Fibroblast of peridontal ligament (primary cell): Measurements from ENCODE around the gene RET.
"Not testable (repeated sequence)": the region's sequence is repeated elsewhere in the genome, so short reads cannot be mapped to it uniquely, and the experiment has no call there.

Experiments used
- DNase-seq: peaks from one replicate; pipeline ENCODE4 v3.0.0-alpha.2; 2010; ENCODE audit errors: extremely low read depth

The RET gene

DNA sequence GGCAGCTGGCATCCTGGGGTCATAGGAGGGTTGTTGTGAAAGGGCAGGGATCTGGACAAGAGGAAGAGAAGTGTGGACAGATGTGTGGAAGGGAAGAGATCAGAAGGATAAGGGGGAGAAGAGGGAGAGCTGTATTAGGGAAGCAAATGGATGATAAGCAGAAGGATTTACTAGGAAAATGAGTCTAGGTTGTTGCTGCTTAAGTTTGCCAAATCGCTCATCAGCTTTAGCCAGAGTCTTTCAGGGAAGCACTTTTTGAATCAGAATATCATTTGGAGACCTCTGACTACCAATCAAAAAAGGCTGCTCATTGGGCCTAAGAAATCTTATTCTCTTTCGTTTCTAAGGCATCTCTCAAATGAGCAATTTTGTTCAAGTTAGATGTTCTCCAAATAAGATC lies 58.8 kb downstream of the RET start:
- DNase-seq, result no peak

DNA sequence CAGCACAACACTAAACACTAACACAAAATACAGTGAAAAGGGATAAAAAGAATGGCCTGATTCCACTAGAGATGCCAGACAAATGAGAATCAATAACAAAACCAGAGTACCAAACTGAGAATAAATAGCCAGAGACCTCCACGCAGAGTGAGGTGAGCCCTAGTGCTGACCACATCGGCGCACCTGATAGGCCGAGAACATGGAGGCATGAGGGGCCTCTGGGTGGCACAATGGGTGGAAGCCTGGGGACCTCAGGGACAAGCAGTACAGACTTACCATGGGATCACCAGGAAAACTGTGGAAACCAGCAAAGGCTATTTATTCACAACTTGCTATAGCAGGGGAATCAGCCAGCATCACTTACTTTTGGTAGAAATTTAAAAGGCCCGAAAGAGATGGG lies 59.6 kb downstream of the RET start:
- DNase-seq, result no peak

DNA sequence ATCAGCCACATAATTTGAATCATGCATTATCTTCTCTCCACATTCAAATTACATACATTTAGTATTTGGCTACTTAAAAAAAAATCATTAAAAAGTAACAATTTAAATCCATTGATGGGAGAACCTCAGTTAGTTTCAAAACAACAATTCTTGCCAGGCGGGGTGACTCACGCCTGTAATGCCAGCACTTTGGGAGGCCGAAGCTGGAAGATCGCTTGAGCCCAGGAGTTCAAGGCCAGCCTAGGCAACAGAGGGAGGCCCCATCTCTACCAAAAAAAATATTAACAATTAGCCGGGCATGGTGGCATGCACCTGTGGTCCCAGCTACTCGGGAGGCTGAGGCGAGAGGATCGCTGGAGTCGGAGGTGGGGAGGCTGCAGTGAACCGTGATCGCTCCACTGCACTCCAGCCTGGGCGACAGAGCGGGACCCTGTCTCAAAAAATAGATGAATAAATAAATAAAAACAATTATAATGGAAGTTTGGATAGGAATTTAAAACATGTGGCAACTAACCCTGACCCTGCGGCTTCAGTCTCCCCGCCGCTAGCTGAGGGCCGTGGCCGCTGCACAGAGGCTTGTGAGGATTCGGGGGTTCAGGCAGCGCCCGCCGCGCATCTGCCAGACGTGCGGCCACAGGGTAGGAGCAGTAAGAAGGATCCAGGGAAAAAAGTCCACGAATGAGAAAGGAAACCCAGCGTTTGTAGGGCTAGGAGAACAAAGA lies 60.3 kb downstream of the RET start:
- DNase-seq, result peak; percentile 23

DNA sequence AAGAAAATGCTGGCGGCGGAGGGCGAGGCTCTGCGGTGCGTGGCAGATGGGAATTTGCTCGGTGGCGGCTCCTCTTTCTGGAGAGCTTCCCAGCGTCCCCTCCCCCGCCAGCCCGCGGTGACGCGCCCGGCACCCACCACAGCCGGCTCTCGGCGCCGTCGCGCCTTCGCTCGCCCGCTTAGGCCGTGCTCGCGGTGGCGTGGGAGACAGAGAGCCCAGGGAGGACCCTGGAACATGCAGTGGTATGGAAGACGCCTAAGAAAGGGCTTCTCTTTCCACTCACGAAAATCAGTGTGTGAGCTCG lies 60.8 kb downstream of the RET start:
- DNase-seq, result peak; percentile 47

DNA sequence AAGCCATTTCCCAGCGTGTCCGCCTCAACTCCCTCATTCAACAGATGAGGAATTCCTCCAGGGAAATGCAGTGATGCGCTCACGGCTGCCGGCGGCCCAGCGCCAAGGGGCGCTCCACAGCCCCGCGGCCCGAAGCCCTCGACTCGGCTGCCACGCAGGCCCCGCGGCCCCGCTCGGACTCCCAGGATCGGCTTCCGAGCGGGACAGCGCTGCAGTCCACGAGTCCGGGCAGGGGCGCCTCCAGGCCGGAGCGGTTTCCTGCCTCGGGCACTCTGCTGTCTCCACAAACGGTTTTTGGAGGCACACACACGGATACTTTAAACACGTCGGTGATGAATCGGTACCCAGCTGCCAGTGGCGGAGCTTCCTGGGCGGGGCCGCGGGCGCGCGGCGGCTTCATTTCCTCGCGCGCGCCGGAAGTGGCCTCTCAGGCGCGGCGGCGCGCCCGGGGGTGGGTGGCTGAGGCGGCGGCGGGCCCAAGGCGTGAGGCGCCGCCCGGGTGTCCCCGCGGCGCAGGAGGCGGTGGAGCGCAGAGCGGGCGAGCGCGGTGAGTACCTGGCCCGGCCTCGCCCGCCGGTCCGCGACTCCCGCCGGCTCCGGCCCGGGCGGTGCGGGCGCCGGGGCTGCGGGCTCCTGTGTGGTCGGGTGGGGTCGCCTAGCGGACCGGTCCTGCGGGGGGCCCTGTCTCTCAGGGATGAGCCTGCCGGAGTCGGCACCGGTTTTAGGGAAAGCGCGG lies 61.3 kb downstream of the RET start, which contains the start of gene CSGALNACT2:
TSS of gene CSGALNACT2 (plus strand) at position 425 of the 736 bp plus-strand sequence. CDS start 16,705 bp downstream, outside the sequence.
- peak; percentile 75 for DNase-seq

DNA sequence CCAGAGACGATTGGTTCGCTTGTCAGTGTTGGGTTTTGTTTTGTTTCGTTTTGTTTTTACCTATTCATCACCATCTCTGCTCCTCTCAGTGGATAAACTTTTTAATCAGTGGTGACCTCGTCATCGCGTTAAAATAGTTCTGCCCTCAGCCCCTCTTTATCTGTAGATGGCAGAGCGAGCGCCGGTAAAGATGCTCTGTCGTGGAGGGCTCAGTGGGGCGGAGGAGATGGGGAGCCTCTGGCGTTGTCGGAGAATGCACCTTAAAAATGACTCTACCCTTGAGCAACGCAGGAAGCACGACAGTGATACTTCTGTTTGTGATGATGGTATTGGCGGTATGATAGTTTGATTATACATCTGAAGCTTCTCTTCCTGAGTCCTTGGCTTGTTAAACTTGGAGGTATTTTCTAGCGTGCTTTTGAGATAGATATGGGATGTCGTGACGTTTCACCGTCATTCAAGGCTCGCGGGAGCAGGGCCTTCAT lies 61.9 kb downstream of the RET start:
- peak; percentile 51 for DNase-seq

DNA sequence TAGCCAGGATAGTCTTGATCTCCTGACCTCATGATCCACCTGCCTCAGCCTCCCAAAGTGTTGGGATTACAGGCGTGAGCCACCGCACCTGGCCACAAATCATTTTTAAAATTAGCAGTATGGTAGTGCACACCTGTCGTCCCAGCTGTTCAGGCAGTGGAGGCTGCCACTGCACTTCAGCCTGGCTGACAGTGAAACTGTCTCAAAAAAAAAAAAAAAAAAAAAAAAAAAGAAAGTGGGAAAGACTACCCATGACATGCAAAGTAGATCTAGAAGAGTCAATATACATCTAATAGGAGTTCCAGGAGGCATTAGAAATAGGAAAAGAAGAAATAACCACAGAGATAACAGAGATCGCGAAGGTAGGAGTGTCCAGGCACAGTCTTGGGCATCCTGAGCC lies 64.6 kb downstream of the RET start:
- DNase-seq, result no peak

DNA sequence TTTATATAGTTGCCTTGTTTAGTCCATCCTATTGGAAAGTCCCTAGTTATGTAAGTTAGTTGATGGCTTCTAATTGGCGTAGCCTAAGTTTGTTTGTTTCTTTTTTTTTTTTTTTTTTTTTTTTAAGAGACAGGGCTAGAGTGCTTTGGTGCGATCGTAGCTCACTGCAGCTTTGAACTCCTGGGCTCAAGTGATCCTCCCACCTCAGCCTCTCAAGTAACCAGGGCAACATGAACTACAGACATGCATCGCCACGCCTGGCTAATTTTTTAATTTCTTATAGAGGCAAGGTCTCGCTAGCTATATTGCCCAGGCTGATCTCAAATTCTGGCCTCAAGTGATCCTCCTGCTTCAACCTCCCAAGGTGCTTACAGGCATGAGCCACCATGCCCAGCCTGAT lies 68.4 kb downstream of the RET start:
- DNase-seq, result no peak

DNA sequence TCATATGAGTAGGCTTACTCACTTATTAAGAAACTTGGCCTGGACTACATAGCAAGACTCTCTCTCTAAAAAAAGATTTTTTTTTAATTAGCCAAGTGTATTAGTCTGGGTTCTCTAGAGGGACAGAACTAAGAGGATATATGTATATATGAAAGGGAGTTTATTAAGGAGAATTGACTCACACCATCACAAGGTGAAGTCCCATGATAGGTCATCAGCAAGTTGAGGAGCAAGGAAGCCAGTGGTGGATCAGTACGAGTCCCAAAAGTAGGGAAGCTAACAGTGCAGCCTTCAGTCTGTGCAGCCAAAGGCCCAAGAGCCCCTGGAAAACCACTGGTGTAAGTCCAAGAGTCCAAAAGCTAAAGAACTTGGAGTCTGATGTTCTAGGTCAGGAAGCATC lies 69.1 kb downstream of the RET start:
- not testable (repeated sequence) for DNase-seq

DNA sequence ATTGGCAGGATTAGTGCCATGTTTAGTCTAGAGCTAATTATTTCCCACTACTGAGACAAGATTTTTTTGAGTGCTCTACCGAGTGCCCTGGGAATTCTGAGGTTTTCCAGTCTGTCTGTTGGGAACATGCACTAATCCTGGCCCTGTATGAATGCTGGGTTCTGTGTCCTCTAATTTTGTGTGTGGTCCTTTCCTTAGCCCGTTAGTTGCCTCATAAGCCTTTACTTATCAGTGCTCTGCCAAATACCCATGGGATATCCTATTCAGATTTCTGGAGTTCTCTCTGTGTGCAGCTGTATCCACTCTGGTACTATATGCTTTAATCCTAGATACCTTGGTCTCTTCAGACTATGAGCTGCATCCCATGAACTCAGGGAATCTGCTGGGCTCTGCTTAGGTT lies 74.5 kb downstream of the RET start:
- DNase-seq, result no peak

DNA sequence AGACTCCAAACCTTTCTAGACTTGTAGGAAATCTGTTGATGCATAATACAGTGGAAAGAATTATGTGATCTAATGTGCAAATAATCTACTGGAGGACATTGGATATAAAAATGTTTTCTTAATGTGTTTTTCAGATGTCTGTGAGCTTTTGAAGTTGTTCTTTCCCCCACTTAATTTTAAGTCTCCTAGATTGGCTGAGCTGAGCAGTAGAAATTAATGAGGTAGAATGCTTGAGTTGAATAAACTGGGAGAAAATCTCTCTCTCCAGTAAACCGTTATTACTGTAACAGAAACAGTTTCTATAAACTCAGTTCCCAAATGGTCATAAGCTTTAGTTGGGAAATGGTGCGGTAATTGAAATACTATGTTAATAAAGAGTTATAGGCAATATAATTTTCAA lies 77.0 kb downstream of the RET start:
- DNase-seq, result no peak

DNA sequence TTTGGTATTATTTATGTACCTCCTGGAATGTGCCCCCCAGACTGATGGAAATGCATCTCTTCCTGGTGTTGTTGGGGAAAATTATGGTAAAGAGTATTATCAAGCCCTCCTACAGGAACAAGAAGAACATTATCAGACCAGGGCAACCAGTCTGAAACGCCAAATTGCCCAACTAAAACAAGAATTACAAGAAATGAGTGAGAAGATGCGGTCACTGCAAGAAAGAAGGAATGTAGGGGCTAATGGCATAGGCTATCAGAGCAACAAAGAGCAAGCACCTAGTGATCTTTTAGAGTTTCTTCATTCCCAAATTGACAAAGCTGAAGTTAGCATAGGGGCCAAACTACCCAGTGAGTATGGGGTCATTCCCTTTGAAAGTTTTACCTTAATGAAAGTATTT lies 78.4 kb downstream of the RET start:
- DNase-seq, result no peak

DNA sequence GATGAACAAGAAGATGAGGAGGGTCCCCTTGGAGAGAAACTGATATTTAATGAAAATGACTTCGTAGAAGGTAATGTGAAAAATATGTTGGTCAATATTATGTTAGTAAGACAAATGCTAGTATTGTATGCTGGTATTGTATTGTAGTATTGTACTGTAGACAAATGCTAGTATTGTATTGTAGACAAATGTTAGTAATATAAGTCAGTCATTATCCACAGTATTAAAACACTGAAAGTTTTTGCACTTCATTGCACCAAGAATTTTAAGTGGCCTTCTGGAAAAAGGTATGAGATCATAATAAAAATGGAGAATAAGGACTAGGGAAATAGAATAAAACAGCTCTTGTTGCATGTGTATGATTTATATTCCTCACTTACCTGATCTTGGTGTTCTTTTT lies 78.9 kb downstream of the RET start:
- DNase-seq, result no peak

DNA sequence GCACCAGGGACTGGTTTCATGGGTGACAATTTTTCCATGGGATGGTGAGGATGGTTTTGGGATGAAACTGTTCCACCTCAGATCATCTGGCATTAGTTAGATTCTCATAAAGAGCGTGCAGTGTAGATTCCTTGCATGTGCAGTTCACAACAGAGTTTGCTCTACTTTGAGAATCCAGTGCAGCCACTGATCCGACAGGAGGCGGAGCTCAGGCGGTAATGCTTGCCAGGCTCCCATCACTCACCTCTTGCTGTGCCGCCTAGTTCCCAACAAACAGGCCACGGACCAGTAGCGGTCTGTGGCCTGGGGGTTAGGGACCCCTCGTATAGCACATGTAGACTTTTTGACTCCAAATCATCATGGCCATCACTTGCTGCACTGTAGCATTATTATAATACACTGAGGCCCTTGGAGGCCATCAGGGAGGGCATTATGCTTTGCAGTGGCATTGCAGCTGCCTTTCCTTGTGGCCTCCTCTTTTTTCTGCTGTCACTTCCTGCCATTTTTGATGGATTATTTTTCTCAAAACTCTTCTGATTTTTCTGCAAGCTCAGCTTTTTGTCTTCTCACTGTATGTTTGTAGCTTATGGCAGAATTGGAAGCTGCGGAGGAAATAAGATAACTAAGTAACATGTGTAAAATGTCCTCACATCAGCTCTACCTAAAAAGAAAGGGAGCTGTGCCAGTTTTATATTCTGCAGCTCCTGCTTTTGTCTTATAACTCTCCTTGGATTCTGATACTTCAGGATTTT lies 79.9 kb downstream of the RET start:
- DNase-seq, result no peak

DNA sequence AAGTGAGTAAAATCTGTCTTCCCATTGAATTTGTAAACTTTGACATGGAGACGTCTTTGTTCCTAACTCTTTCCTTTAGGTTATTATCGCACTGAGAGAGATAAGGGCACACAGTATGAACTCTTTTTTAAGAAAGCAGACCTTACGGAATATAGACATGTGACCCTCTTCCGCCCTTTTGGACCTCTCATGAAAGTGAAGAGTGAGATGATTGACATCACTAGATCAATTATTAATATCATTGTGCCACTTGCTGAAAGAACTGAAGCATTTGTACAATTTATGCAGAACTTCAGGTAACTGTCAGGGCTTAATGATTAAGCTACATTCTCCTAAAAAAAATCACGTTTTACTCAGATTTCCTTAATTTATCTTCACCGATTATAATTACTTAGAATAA lies 81.8 kb downstream of the RET start:
- DNase-seq, result no peak

DNA sequence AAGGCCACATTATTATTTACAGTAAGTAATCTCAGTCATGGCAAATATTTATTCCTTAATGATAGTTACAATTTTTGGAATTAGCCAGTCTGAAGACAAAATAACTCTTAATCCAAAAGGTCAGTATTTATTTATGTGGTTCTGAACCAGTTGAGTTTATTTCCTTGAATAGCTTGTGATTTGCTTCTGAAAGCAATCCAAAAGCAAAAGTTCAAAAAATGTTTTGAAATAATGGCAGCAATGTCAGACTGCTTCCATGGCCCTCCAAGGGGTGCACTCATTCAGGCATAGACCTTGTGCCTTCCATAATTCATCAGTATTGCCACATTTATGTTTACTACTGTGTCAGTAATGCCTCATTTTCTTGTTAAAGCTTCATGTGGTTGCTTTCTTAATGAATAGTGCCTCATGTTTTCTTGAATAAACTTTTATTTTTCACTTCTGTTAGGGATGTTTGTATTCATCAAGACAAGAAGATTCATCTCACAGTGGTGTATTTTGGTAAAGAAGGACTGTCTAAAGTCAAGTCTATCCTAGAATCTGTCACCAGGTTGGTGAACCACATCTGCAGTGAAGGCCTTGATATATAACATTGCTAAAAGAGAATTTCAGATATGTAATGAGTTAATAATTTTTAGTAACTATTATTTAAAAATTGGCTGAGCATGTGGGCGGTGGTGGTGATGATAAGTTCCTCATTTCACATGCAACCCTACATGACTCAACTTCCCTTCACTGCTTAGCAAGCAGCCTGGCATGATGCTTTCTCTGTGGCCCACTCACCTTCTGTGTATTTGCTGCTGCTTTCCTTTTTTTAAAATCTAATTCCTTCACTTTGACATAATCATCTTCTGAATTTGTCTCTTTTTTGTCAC lies 83.4 kb downstream of the RET start:
- peak; percentile 24 for DNase-seq

DNA sequence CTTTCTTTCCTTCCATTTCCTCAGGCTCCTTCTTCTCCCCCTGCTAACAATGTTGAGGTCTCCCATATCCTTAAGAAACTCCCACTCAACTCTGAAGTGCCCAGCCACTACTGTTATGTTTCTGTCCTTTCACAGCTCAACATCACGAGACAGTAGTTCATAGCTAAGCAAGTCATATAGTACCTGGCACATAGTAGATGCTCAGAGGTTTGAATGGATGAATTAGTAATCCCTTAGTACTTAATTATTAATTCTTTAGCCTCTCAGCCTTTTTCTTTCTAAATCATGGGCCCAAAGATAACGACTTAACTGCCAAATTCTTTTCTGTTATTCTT lies 84.0 kb downstream of the RET start:
- DNase-seq, result no peak

DNA sequence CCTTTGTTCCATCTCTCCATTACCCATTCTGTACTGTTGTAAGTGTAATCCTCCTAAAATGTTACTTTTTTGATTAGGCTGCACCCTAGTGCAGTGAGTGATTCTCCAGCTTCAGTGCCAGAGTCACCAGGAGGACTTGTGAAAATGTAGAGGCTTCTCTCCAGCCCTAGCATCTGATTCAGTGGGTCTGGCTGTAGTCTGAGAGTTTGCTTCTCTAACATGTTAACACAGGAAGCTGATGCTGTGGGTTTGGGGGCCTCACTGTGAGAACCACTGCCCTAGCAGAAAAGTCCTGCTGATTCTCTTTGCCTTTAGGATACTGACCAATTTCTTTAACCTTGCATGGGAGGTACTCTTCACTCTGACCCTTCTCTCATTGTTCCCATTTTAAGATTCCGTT lies 85.7 kb downstream of the RET start:
- no peak for DNase-seq

DNA sequence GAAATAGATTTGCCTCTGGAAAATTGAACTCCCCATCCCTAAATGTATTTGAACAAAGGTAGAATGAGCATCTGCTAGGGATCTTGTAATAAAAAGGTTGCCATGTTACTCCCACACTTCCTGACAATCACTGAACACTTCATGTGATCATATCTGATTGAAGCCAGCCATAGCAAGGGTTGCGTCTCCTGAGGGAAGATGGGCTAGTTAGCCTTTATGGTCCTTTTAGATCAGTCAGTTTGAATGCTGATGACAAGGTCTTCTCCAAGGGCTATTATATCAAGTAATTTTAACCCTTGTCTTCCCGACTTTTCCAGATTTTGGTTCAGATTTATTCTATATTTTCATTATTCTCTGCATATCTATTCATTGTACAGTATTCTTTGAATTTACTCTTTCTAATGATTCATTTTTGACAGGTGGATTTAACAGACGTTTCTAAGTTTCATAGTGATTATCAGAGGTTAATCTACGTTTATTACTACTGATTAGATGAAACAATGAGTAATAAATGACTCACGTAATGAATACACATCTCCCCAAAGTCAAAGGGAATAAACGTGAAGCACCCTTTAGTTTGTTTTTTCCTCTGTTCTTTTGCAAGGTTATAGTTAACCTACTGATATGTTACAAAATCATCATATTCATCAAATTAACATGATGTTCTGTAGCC lies 89.5 kb downstream of the RET start:
- no peak for DNase-seq

DNA sequence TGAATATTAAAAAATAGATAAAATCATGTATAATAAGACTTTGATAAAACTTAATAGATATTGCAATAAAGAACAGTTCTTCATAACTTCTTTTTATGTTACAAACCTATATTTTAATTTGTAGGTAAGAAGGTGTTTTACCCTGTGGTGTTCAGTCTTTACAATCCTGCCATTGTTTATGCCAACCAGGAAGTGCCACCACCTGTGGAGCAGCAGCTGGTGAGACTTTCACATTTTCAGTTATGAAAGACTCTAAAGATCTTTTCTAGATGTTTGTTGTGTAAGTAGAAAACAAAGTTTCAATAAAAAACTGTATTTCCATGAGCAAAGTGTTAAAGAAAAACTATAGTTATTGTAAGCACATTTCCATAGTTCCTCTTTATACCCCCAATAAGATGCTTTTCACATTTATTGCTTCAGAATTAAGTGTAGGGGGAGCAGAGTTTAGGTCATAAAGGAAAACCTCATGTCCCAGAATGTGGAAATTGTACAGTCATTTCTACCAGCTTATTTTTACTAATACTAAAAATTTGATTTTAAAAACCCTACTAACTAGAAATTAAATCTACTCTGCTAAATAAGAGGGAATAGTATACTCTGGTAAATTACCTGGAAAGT lies 90.1 kb downstream of the RET start:
- DNase-seq, result no peak

DNA sequence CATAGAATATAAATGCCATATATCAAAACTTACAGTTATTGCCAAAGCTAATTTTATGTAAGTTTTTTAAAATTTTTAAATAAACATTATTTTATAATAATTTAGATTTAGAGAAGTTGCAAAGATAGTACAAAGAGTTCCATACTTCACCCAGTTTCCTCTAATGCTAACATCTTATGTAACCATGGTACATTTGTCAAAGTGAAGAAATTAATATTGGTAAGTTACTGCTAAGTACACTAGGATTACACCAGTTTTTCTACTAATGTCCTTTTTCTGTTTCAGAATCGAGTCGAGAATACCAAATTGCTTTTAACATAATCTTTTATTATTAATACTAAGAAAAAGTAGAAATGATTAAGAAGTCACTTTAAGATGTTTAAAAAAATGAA lies 90.6 kb downstream of the RET start:
- no peak for DNase-seq
